ENCODE results near the gene TP63. TPM values are rescaled to one million over a fixed set of nuclear protein-coding genes. Genes with fewer than 3 reads are reported as not detected.
A peak's percentile ranks its signal among the peaks of the same experiment; 100 is the strongest.

Gene TP63
- total RNA-seq, 6 experiments from 2014 or later = 0.06 to 0.55 (median 0.15) TPM; not detected in 3

DNA sequence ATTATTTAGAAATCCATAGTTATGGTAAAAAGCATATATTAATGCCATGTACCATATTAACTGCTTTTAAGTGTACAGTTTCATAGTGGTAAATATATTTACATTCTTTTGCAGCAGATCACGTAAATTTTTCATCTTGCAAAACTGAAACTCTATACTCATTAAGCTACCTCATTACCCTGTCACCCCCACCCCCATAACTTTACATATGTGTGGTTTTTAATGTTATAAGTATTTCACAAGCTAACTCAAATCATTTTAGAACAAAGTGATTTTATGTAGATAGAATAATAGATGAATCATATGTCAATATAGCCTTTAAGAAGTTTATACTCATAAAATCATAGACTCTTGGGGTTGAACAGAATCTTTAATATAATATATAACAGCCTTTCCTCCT is 7.1 kb upstream of the TP63 start:
- H3K9me3 ChIP-seq = no peaks in the 10 kb centered on the region
- TF ChIP-seq, protein P1, sequence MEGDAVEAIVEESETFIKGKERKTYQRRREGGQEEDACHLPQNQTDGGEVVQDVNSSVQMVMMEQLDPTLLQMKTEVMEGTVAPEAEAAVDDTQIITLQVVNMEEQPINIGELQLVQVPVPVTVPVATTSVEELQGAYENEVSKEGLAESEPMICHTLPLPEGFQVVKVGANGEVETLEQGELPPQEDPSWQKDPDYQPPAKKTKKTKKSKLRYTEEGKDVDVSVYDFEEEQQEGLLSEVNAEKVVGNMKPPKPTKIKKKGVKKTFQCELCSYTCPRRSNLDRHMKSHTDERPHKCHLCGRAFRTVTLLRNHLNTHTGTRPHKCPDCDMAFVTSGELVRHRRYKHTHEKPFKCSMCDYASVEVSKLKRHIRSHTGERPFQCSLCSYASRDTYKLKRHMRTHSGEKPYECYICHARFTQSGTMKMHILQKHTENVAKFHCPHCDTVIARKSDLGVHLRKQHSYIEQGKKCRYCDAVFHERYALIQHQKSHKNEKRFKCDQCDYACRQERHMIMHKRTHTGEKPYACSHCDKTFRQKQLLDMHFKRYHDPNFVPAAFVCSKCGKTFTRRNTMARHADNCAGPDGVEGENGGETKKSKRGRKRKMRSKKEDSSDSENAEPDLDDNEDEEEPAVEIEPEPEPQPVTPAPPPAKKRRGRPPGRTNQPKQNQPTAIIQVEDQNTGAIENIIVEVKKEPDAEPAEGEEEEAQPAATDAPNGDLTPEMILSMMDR (IDR thresholded peaks at IDR 0.05) = no peak
- no peak for TF ChIP-seq POLR2A (IDR thresholded peaks at IDR 0.05)
- no peaks in the 10 kb centered on the region for H3K4me1 ChIP-seq
- no peak for DNase-seq
- H3K4me3 ChIP-seq = no peak overlapping the region
- no peak overlapping the region for H3K27ac ChIP-seq
- ATAC-seq = no peak
- no peaks in the 10 kb centered on the region for H3K27me3 ChIP-seq
- intact Hi-C loops (cut with DNase I) = no loop called here
- no peaks in the 10 kb centered on the region for H3K36me3 ChIP-seq
- 58% methylated on average over 1 of the region's 1 CpG for WGBS (ENCODE audit: insufficient coverage, low coverage, low lambda C conversion rate, missing lambda C conversion rate)

DNA sequence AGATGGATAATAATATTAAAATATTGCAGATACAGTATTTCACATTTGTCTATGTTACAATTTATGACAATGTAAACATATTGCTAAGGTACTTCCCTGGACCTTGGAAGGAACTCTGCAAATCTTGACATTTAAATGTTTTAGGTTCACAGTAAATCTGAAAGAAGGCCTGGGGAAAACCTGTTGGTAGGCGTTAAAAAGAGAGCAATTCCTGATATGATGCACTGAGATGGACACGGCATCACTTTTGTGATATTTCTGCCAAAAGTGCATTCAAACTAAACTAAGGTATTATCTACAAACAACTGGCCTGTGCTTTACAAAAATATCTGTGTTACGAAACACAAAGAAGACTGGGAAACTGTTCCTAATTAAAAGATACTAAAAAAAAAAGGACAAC is 6.1 kb upstream of the TP63 start:
- no peaks in the 10 kb centered on the region for H3K27me3 ChIP-seq
- WGBS (ENCODE audit: insufficient coverage, low coverage, low lambda C conversion rate, missing lambda C conversion rate) = 71% methylated on average over 3 of the region's 3 CpGs
- H3K4me3 ChIP-seq = no peak overlapping the region
- no peak for ATAC-seq
- no peaks in the 10 kb centered on the region for H3K9me3 ChIP-seq
- H3K27ac ChIP-seq = no peak overlapping the region
- no peak for DNase-seq
- H3K36me3 ChIP-seq = no peaks in the 10 kb centered on the region
- intact Hi-C loops (cut with DNase I) = no loop called here
- peaks cover 0 to 7% (median 2%) of the 10 kb centered on the region in 4 donors for H3K4me1 ChIP-seq
- TF ChIP-seq POLR2A (IDR thresholded peaks at IDR 0.05) = no peak
- TF ChIP-seq, protein P1 (IDR thresholded peaks at IDR 0.05) = no peak

DNA sequence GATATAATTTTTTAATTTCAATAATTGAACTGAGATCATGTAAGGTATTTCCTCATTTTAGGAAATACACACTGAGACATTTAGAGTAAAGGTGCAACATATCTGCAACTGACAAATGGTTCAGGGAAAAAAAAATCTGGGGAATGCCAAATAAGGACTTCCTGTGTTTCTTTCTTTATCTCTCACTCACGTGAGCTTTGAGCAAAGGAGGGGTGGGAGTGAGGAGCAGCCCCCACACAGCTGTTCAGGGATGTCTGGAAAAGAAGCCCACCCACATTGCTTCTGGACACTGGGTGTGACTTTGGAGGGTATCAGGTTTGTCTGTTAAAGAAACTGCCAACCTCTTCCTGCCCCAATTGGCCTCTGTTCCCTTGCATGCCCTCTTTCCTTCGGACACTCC is 5.6 kb upstream of the TP63 start:
- H3K4me1 ChIP-seq = peaks cover 0 to 12% (median 2%) of the 10 kb centered on the region in 4 donors
- H3K4me3 ChIP-seq = no peak overlapping the region
- no peak for ATAC-seq
- no peaks in the 10 kb centered on the region for H3K27me3 ChIP-seq
- H3K9me3 ChIP-seq = no peaks in the 10 kb centered on the region
- H3K27ac ChIP-seq = no peak overlapping the region
- TF ChIP-seq, protein P1 (IDR thresholded peaks at IDR 0.05) = no peak
- TF ChIP-seq POLR2A (IDR thresholded peaks at IDR 0.05) = no peak
- no peak for DNase-seq
- no peaks in the 10 kb centered on the region for H3K36me3 ChIP-seq
- WGBS (ENCODE audit: insufficient coverage, low coverage, low lambda C conversion rate, missing lambda C conversion rate) = 19% methylated on average over 2 of the region's 2 CpGs
- intact Hi-C loops (cut with DNase I) = no loop called here

DNA sequence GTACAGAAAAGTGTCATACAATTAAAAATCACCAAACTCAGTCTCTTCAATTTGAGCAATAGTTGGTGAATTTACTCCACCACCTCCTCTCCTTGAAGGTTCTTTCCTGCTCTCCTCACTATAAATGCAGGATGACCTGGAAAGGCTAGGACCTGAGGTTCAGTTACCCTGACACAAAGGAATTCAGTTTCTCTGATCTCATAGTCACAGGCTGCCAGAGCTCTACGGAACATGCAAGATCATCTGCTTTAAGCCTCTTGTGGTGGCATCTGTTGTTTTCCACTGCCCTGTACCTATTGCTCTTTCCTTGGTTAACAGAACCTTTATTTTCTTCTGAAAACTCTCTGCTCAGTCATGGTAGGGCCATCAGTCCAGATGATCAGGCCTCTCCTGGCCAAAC is 4.9 kb upstream of the TP63 start:
- WGBS (ENCODE audit: insufficient coverage, low coverage, low lambda C conversion rate, missing lambda C conversion rate) = 40% methylated on average over 1 of the region's 1 CpG
- no peak overlapping the region for H3K4me3 ChIP-seq
- ATAC-seq (peak in 1 of 4 donors; percentile 39), DNase-seq (no peak)
- peaks cover 0 to 15% (median 2%) of the 10 kb centered on the region in 4 donors for H3K4me1 ChIP-seq
- no peaks in the 10 kb centered on the region for H3K27me3 ChIP-seq
- no peaks in the 10 kb centered on the region for H3K36me3 ChIP-seq
- TF ChIP-seq, protein P1 (IDR thresholded peaks at IDR 0.05) = no peak
- TF ChIP-seq POLR2A (IDR thresholded peaks at IDR 0.05) = no peak
- H3K27ac ChIP-seq = no peak overlapping the region
- no peaks in the 10 kb centered on the region for H3K9me3 ChIP-seq
- intact Hi-C loops (cut with DNase I) = no loop called here
